Neural progenitor cell (in vitro differentiated cells): ENCODE data around the gene CST9. TPM values are rescaled to one million over a fixed set of nuclear protein-coding genes. Genes with fewer than 3 reads are reported as not detected.

Experiments
- DNase-seq: peaks from one replicate; pipeline ENCODE4 v3.0.0-alpha.2; 2016; ENCODE audit warnings: low spot score
- H2AFZ ChIP-seq: fragments of 200-600 bp; sonication (generic); replicated peaks from 2 replicates; pipeline ENCODE4 v1.6.1; 2016; ENCODE audit warnings: antibody characterized with exemption
- H3F3A ChIP-seq: fragments of 200-600 bp; sonication (generic); 2 replicates; pipeline ENCODE4 v1.6.1; 2016; ENCODE audit warnings: antibody characterized with exemption, low read depth
- H3K27ac ChIP-seq: fragments of 200-600 bp; sonication (generic); 2 replicates; pipeline ENCODE4 v1.5.1; 2016; ENCODE audit warnings: mild to moderate bottlenecking
- H3K27me3 ChIP-seq: fragments of 200-600 bp; sonication (generic); 2 replicates; pipeline ENCODE4 v1.6.1; 2016; ENCODE audit warnings: mild to moderate bottlenecking, moderate library complexity
- H3K36me3 ChIP-seq: fragments of 200-600 bp; sonication (generic); 2 replicates; pipeline ENCODE4 v1.5.1; 2016
- H3K4me1 ChIP-seq: fragments of 200-600 bp; sonication (generic); 2 replicates; pipeline ENCODE4 v1.6.1; 2016; ENCODE audit warnings: mixed run types
- H3K4me2 ChIP-seq: fragments of 200-600 bp; sonication (generic); 2 replicates; pipeline ENCODE4 v1.6.1; 2016
- H3K4me3 ChIP-seq: fragments of 200-600 bp; sonication (generic); 2 replicates; pipeline ENCODE4 v1.5.1; 2016
- H3K79me2 ChIP-seq: fragments of 200-600 bp; sonication (generic); 2 replicates; pipeline ENCODE4 v1.6.1; 2016; ENCODE audit warnings: low read depth
- H3K9ac ChIP-seq: fragments of 200-600 bp; sonication (generic); 2 replicates; pipeline ENCODE4 v1.6.1; 2016
- H3K9me3 ChIP-seq: fragments of 200-600 bp; sonication (generic); 2 replicates; pipeline ENCODE4 v1.5.1; 2016; ENCODE audit warnings: low read depth
- H4K20me1 ChIP-seq: fragments of 200-600 bp; sonication (generic); 2 replicates; pipeline ENCODE4 v1.6.1; 2016; ENCODE audit warnings: low read depth
- H3K27ac Mint-ChIP-seq: 3 replicates; pipeline ENCODE4 v1.8.0; 2021; ENCODE audit warnings: mixed read lengths
- H3K27me3 Mint-ChIP-seq: 2 replicates; pipeline ENCODE4 v1.8.0; 2022; ENCODE audit warnings: low read depth, mild to moderate bottlenecking, inconsistent platforms, moderate library complexity, mixed read lengths; ENCODE audit not compliant: insufficient read depth
- H3K36me3 Mint-ChIP-seq: 3 replicates; pipeline ENCODE4 v1.8.0; 2021; ENCODE audit warnings: mixed read lengths
- H3K4me1 Mint-ChIP-seq: 3 replicates; pipeline ENCODE4 v1.8.0; 2021; ENCODE audit warnings: mixed read lengths
- H3K4me3 Mint-ChIP-seq: 3 replicates; pipeline ENCODE4 v1.8.0; 2021; ENCODE audit warnings: mild to moderate bottlenecking, moderate library complexity, mixed read lengths
- H3K9me3 Mint-ChIP-seq: 3 replicates; pipeline ENCODE4 v1.8.0; 2020; ENCODE audit warnings: mixed read lengths
- CTCF ChIP-seq: fragments of 200-600 bp; sonication (generic); IDR thresholded peaks from 2 replicates; pipeline ENCODE4 v1.5.1; 2017; ENCODE audit warnings: antibody characterized with exemption, mild to moderate bottlenecking
- EZH2 ChIP-seq: fragments of 200-600 bp; sonication (generic); IDR thresholded peaks from 2 replicates; pipeline ENCODE4 v1.6.1; 2017; ENCODE audit warnings: antibody characterized with exemption, mild to moderate bottlenecking, moderate library complexity
- EZH2phosphoT487 ChIP-seq: fragments of 200-600 bp; sonication (generic); IDR thresholded peaks from 2 replicates; pipeline ENCODE4 v1.6.1; 2017; ENCODE audit warnings: antibody characterized with exemption
- total RNA-seq: library from RNA; depleted of rRNA; stranded (reverse); fragments of >200 nt; gene quantifications from 2 replicates; pipeline ENCODE4 v1.2.3, GENCODE V29; 2015; ENCODE audit warnings: low replicate concordance

CST9 gene
- total RNA-seq, 1 donor from 2014 or later, result not detected

- Mint-ChIP-seq H3K27me3 (peaks cover 8% of the 10 kb centered on the region), H3K36me3 (no peaks in the 10 kb centered on the region), H3K4me1 (peaks cover 10% of the 10 kb centered on the region), H3K9me3 (peaks cover 11% of the 10 kb centered on the region), H3K27ac (no peak overlapping the region), H3K4me3 (no peak overlapping the region)
- H3K4me3 ChIP-seq, result no peak overlapping the region
- no peak overlapping the region for H2AFZ ChIP-seq
- peaks cover 5% of the 10 kb centered on the region for H3K4me1 ChIP-seq
- H3K79me2 ChIP-seq, result no peaks in the 10 kb centered on the region
- no peak for DNase-seq
- no peak overlapping the region for H3K4me2 ChIP-seq
- H3K27ac ChIP-seq, result no peak overlapping the region
- no peak overlapping the region for H3K9ac ChIP-seq
- no peaks in the 10 kb centered on the region for H3K36me3 ChIP-seq
- TF ChIP-seq EZH2phosphoT487, result no peak
- TF ChIP-seq EZH2, result no peak
- no peak for TF ChIP-seq CTCF
- H3K9me3 ChIP-seq, result no peaks in the 10 kb centered on the region
- no peaks in the 10 kb centered on the region for H3K27me3 ChIP-seq
- H3F3A ChIP-seq, result peaks cover 3% of the 10 kb centered on the region
- H4K20me1 ChIP-seq, result no peaks in the 10 kb centered on the region
These were observed 8.4 kb upstream of the CST9 start for GRCh38 chr20:23614163-23614562.

GRCh38 chr20:23613676-23614075 is 8.0 kb upstream of the CST9 start:
- Histone ChIP-seq H2AFZ (peak overlapping the region; percentile 26), H3K4me3 (no peak overlapping the region), H3K9ac (no peak overlapping the region), H3K27me3 (no peaks in the 10 kb centered on the region), H3K79me2 (no peaks in the 10 kb centered on the region), H3K4me1 (peaks cover 10% of the 10 kb centered on the region), H4K20me1 (no peaks in the 10 kb centered on the region), H3K4me2 (no peak overlapping the region), H3K9me3 (no peaks in the 10 kb centered on the region), H3K36me3 (no peaks in the 10 kb centered on the region), H3K27ac (no peak overlapping the region), H3F3A (peaks cover 5% of the 10 kb centered on the region)
- no peak overlapping the region for H3K27ac Mint-ChIP-seq
- H3K27me3 Mint-ChIP-seq, result peaks cover 7% of the 10 kb centered on the region
- no peak for DNase-seq
- no peaks in the 10 kb centered on the region for H3K36me3 Mint-ChIP-seq
- TF ChIP-seq EZH2phosphoT487 (no peak), CTCF (no peak), EZH2 (no peak)
- H3K9me3 Mint-ChIP-seq, result peaks cover 11% of the 10 kb centered on the region
- no peak overlapping the region for H3K4me3 Mint-ChIP-seq
- peaks cover 14% of the 10 kb centered on the region for H3K4me1 Mint-ChIP-seq

GRCh38 chr20:23612396-23612795 is 6.7 kb upstream of the CST9 start:
- TF ChIP-seq CTCF, result no peak
- TF ChIP-seq EZH2phosphoT487, result no peak
- TF ChIP-seq EZH2, result no peak

More at GRCh38 chr20:23612396-23612795, 6.7 kb upstream of the CST9 start:
- Histone ChIP-seq H3K79me2 (no peaks in the 10 kb centered on the region), H3F3A (peaks cover 5% of the 10 kb centered on the region), H2AFZ (no peak overlapping the region), H3K27ac (no peak overlapping the region), H3K4me3 (no peak overlapping the region), H3K9me3 (no peaks in the 10 kb centered on the region), H3K4me2 (no peak overlapping the region), H3K36me3 (no peaks in the 10 kb centered on the region), H3K27me3 (no peaks in the 10 kb centered on the region), H4K20me1 (no peaks in the 10 kb centered on the region), H3K9ac (no peak overlapping the region), H3K4me1 (peaks cover 16% of the 10 kb centered on the region)
- peaks cover 7% of the 10 kb centered on the region for H3K9me3 Mint-ChIP-seq
- no peak for DNase-seq
- H3K4me3 Mint-ChIP-seq, result no peak overlapping the region
- H3K27me3 Mint-ChIP-seq, result peaks cover 7% of the 10 kb centered on the region
- H3K4me1 Mint-ChIP-seq, result peaks cover 18% of the 10 kb centered on the region
- H3K36me3 Mint-ChIP-seq, result no peaks in the 10 kb centered on the region
- no peak overlapping the region for H3K27ac Mint-ChIP-seq
